DND-41 (cell line): ENCODE data around the gene DRICH1.
"Not testable (repeated sequence)": the region's sequence is repeated elsewhere in the genome, so short reads cannot be mapped to it uniquely, and the experiment has no call there.

ENCODE experiments used
- EZH2 ChIP-seq: IDR thresholded peaks from 3 replicates; pipeline ENCODE4 v1.6.1; 2012; ENCODE audit warnings: borderline replicate concordance, low read depth, mild to moderate bottlenecking, moderate library complexity, low read length, inconsistent platforms; ENCODE audit not compliant: severe bottlenecking
- TF ChIP-seq, protein P1 (sequence below): IDR thresholded peaks from 2 replicates; pipeline ENCODE4 v1.5.1; 2012; ENCODE audit warnings: borderline replicate concordance, low read length, moderate library complexity, mild to moderate bottlenecking; ENCODE audit not compliant: poor library complexity, severe bottlenecking; ENCODE audit errors: extremely low read depth

DNA sequence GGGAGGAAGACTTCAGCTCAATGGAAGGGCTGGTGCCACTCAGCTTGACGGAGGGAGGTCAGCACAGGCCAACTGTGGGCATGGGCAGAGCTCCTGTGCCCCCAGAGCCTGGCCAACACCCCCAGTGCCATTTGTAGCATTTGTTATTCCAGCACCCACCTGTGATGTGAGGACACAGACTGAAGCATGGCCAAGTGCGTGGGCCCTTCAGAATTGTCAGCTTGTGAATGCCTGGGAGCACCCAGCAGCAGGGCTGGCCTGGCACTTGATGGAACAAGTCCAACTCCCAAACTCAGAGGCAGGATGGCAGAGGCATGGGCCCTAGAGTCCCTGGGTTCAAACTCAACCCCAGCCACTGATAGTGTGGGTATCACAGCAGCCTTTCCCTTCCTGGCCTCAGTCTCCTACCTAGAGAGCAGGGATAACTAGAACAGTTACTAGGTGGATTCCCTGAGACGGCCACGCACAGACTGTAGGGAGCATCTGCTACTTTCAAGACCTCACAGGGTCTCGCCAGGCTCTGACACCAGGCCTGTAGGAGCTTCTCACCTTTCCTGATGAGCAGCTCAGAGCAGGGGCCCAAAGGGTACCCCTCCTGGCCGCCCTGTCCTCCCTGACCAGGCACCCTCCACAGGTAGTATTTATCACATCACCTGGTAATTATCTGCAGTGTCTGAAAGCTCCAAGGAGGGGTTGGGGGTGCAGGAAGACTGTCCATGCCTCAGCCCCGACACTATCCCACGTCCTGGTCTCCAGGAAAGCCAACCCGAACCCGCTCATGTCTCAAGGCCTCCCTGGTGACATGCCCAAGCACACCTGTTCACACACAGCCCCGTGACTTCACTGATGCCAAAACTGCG is 45.0 kb upstream of the DRICH1 start:
- TF ChIP-seq, protein P1, sequence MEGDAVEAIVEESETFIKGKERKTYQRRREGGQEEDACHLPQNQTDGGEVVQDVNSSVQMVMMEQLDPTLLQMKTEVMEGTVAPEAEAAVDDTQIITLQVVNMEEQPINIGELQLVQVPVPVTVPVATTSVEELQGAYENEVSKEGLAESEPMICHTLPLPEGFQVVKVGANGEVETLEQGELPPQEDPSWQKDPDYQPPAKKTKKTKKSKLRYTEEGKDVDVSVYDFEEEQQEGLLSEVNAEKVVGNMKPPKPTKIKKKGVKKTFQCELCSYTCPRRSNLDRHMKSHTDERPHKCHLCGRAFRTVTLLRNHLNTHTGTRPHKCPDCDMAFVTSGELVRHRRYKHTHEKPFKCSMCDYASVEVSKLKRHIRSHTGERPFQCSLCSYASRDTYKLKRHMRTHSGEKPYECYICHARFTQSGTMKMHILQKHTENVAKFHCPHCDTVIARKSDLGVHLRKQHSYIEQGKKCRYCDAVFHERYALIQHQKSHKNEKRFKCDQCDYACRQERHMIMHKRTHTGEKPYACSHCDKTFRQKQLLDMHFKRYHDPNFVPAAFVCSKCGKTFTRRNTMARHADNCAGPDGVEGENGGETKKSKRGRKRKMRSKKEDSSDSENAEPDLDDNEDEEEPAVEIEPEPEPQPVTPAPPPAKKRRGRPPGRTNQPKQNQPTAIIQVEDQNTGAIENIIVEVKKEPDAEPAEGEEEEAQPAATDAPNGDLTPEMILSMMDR: not testable (repeated sequence)
- TF ChIP-seq EZH2: not testable (repeated sequence)
